ENCODE results near the gene GDPD3. TPM values are rescaled to one million over a fixed set of nuclear protein-coding genes. Genes with fewer than 3 reads are reported as not detected.
A peak's percentile ranks its signal among the peaks of the same experiment; 100 is the strongest.

Gene GDPD3
- total and polyA plus RNA-seq, 9 of the 15 experiments (the other 6 are each of a cell fraction or from before 2014, with no cell fraction given): 0.47 to 3.9 (median 1.1) TPM

DNA sequence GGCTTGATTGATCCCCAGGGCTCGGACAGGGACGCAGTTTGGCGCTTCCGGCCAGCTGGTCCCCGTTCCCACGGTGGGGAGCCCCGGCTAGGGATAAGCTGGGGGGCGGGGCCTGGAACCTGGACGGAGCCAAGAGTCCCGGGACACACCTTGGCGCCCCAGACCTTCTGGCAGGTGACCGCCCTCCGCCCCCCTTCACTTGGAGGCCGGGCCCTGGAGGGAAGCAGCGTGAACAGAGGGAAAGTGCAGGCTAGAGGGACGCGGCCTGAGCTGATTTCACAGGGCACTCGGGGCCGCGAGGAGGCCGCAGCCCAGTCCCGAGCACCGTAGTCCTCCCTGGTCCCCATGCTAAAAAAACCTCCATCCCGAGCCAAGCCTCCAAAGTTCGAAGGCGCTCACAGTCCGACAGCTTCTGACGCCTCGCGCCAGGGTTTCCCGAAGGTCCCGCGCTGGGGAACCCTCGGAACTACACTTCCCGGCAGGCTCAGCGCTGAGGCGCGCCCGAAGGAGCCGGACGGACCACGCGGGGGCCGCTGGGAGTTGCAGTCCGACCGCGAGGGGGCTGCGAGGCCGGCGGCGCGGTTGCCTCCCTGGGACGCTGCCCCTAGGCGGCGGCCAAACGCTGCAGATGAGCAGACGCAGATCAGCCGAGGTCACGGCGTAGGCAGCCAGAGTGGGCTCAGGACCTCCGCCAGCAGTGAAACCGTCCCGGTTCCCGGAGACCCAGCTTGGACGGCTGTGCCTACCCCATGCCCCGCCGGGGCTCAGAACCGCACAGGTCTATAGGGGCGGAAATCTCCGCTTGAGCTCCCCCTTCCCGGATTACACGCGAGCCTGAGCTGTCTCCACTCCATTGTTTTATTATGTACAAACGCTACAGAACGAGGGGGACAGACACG is 21.6 kb downstream of the GDPD3 start, which contains the start of gene TBX6 (continued):
- TF ChIP-seq ATF6 (CRISPR knock-in tag; IDR thresholded peaks at IDR 0.05) (no peak), CEBPG (CRISPR knock-in tag; IDR thresholded peaks at IDR 0.05) (no peak), CEBPG (tag; conservative IDR thresholded peaks at IDR 0.05 in 1 of 2, IDR thresholded peaks at IDR 0.05 in 1 of 2) (no peak), NONO (IDR thresholded peaks at IDR 0.05; ENCODE audit: low read depth in 2 of 2, low read length in 1 of 2) (no peak), CTBP1 (IDR thresholded peaks at IDR 0.05; ENCODE audit: borderline replicate concordance) (peak; percentile 64; the same call in 1 of the 2 replicates), DIDO1 (tag; IDR thresholded peaks at IDR 0.05; ENCODE audit: low read depth) (no peak), STAT5B (CRISPR knock-in tag; IDR thresholded peaks at IDR 0.05) (no peak), BRF1 (IDR thresholded peaks at IDR 0.05; ENCODE audit: borderline replicate concordance, extremely low read depth, insufficient read length) (no peak), SETDB1 (IDR thresholded peaks at IDR 0.05; ENCODE audit: low read length) (no peak), SP2 (IDR thresholded peaks at IDR 0.05; ENCODE audit: extremely low read depth, low read depth, low read length, poor library complexity, severe bottlenecking) (no peak), PML (IDR thresholded peaks at IDR 0.05; ENCODE audit: low read length) (no peak; the same call in 1 of the 2 replicates), DACH1 (IDR thresholded peaks at IDR 0.05; ENCODE audit: partially characterized antibody) (no peak), TCFL5 (CRISPR knock-in tag; conservative IDR thresholded peaks at IDR 0.05) (no peak), RBM15 (IDR thresholded peaks at IDR 0.05; ENCODE audit: insufficient read depth, low read length) (no peak), TAL1 (IDR thresholded peaks at IDR 0.05) (no peak), ZNF263 (CRISPR knock-in tag; IDR thresholded peaks at IDR 0.05; ENCODE audit: borderline replicate concordance) (peak; percentile 60; the same call in 1 of the 2 replicates), ZNF274 (IDR thresholded peaks at IDR 0.05; ENCODE audit: borderline replicate concordance, low read depth, low read length) (no peak), BCOR (IDR thresholded peaks at IDR 0.05) (no peak), CHCHD3 (CRISPR knock-in tag; IDR thresholded peaks at IDR 0.05) (0 out of 2 replicates have a peak, but pooled peaks have one; percentile 59), XRCC4 (IDR thresholded peaks at IDR 0.05; ENCODE audit: extremely low read depth, insufficient read depth, insufficient read length) (no peak), RFX1 (IDR thresholded peaks at IDR 0.05) (no peak), MAFF (IDR thresholded peaks at IDR 0.05; ENCODE audit: low read length) (no peak), CTCFL (IDR thresholded peaks at IDR 0.05; ENCODE audit: borderline replicate concordance, insufficient read depth, low read depth, low read length, poor library complexity, severe bottlenecking) (peak; percentile 74)
- TF ChIP-seq, protein P1, sequence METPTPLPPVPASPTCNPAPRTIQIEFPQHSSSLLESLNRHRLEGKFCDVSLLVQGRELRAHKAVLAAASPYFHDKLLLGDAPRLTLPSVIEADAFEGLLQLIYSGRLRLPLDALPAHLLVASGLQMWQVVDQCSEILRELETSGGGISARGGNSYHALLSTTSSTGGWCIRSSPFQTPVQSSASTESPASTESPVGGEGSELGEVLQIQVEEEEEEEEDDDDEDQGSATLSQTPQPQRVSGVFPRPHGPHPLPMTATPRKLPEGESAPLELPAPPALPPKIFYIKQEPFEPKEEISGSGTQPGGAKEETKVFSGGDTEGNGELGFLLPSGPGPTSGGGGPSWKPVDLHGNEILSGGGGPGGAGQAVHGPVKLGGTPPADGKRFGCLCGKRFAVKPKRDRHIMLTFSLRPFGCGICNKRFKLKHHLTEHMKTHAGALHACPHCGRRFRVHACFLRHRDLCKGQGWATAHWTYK (CRISPR knock-in tag; IDR thresholded peaks at IDR 0.05): peak; percentile 89

Measured in K562 (cell line).